SK-N-SH (cell line): ENCODE results near the gene AKAP12.
"Not testable (repeated sequence)": the region's sequence is repeated elsewhere in the genome, so short reads cannot be mapped to it uniquely, and the experiment has no call there.

ENCODE experiments used
- CHD2 ChIP-seq: fragments of 150-350 bp; IDR thresholded peaks from 2 replicates; pipeline ENCODE4 v1.6.1; 2018; ENCODE audit warnings: low read length; ENCODE audit not compliant: partially characterized antibody
- CTCF ChIP-seq: fragments of 200-600 bp; sonication (generic); IDR thresholded peaks from 2 replicates; pipeline ENCODE4 v1.6.1; 2017; ENCODE audit warnings: antibody characterized with exemption, mild to moderate bottlenecking, moderate library complexity
- ELF1 ChIP-seq: IDR thresholded peaks from 2 replicates; pipeline ENCODE4 v1.4.0; 2012
- EP300 ChIP-seq, 2 experiments: IDR thresholded peaks; 2 replicates each; pipeline versions ENCODE4 v1.4.0 to v1.6.1; 2012; ENCODE audit warnings: borderline replicate concordance in 1 of 2, low read depth in 1 of 2, low read length in 1 of 2
- GABPA ChIP-seq: IDR thresholded peaks from 2 replicates; pipeline ENCODE4 v1.4.0; 2012; ENCODE audit warnings: low read depth, mild to moderate bottlenecking
- MAX ChIP-seq: IDR thresholded peaks from 2 replicates; pipeline ENCODE4 v1.4.0; 2012; ENCODE audit warnings: low read depth
- NRF1 ChIP-seq: IDR thresholded peaks from 2 replicates; pipeline ENCODE4 v1.6.1; 2012; ENCODE audit warnings: low read depth, mild to moderate bottlenecking, low read length
- POLR2AphosphoS5 ChIP-seq: IDR thresholded peaks from 2 replicates; pipeline ENCODE4 v1.6.1; 2012; ENCODE audit warnings: low read depth, low read length
- REST ChIP-seq: IDR thresholded peaks from 2 replicates; pipeline ENCODE4 v1.6.1; 2012; ENCODE audit warnings: mild to moderate bottlenecking, low read depth, low read length, moderate library complexity
- RXRA ChIP-seq: IDR thresholded peaks from 2 replicates; pipeline ENCODE4 v1.4.0; 2012; ENCODE audit warnings: low read depth, mild to moderate bottlenecking, borderline replicate concordance
- TAF1 ChIP-seq: IDR thresholded peaks from 2 replicates; pipeline ENCODE4 v1.6.1; 2012; ENCODE audit warnings: low read depth, mild to moderate bottlenecking, low read length, moderate library complexity, borderline replicate concordance

GRCh38 chr6:151315661-151316060 is 75.9 kb downstream of the AKAP12 start:
- TF ChIP-seq CTCF; CHD2; POLR2AphosphoS5; ELF1; NRF1; GABPA; RXRA; MAX; REST; TAF1; EP300 (IDR thresholded peaks at IDR 0.05; ENCODE audit: borderline replicate concordance in 1 of 2, low read depth in 1 of 2, low read length in 1 of 2): not testable (repeated sequence)
